ENCODE results near the gene LTBP1.

The LTBP1 gene

GRCh38 chr2:33116799-33117198 is 170.0 kb downstream of the LTBP1 start:
- H3K27ac ChIP-seq (ENCODE audit: low read depth, low read length) = no peak overlapping the region
- H3K4me3 ChIP-seq (ENCODE audit: low read length) = no peak overlapping the region
- H3K79me2 ChIP-seq (ENCODE audit: control insufficient read depth, insufficient read depth, low read length) = no peaks in the 10 kb centered on the region
- H2BK120ac ChIP-seq (ENCODE audit: low read depth, low read length) = no peak overlapping the region
- H3K18ac ChIP-seq (ENCODE audit: low read length) = no peak overlapping the region
- no peaks in the 10 kb centered on the region for H3K27me3 ChIP-seq (ENCODE audit: insufficient read depth, low read length, poor library complexity)
- no peak overlapping the region for H3K4me2 ChIP-seq (ENCODE audit: low read length)
- no peak overlapping the region for H3K56ac ChIP-seq (ENCODE audit: low read length)
- no peak overlapping the region for H4K5ac ChIP-seq (ENCODE audit: low read length)
- no peaks in the 10 kb centered on the region for H3K79me1 ChIP-seq (ENCODE audit: low read length)
- DNase-seq = peak; percentile 36
- H2BK5ac ChIP-seq (ENCODE audit: low read length) = no peak overlapping the region
- no peak overlapping the region for H2BK15ac ChIP-seq (replicated peaks; ENCODE audit: low read depth)
- no peaks in the 10 kb centered on the region for H3K4me1 ChIP-seq (ENCODE audit: control insufficient read depth, low read depth, low read length)
- no peak overlapping the region for H2AK5ac ChIP-seq (ENCODE audit: low read length)
- no peak overlapping the region for H3K23ac ChIP-seq (ENCODE audit: low read length)
- no CpG with 5 or more reads among the region's 4 CpGs for WGBS (ENCODE audit: extremely low coverage, insufficient coverage, low lambda C conversion rate)
- H3K4ac ChIP-seq (ENCODE audit: low read depth, low read length) = no peak overlapping the region
- no peaks in the 10 kb centered on the region for H3K36me3 ChIP-seq (ENCODE audit: control insufficient read depth, insufficient read depth, low read length)
- H4K8ac ChIP-seq (ENCODE audit: low read depth, low read length) = no peak overlapping the region
- no peak overlapping the region for H3K9ac ChIP-seq (ENCODE audit: low read length)

- Histone ChIP-seq H3K56ac (ENCODE audit: low read length) (no peak overlapping the region), H2BK5ac (ENCODE audit: low read length) (no peak overlapping the region), H3K79me2 (ENCODE audit: control insufficient read depth, insufficient read depth, low read length) (no peaks in the 10 kb centered on the region), H3K36me3 (ENCODE audit: control insufficient read depth, insufficient read depth, low read length) (no peaks in the 10 kb centered on the region), H3K4ac (ENCODE audit: low read depth, low read length) (no peak overlapping the region), H3K4me3 (ENCODE audit: low read length) (no peak overlapping the region), H2BK15ac (replicated peaks; ENCODE audit: low read depth) (no peak overlapping the region), H3K4me1 (ENCODE audit: control insufficient read depth, low read depth, low read length) (no peaks in the 10 kb centered on the region), H3K4me2 (ENCODE audit: low read length) (no peak overlapping the region), H3K18ac (ENCODE audit: low read length) (no peak overlapping the region), H4K5ac (ENCODE audit: low read length) (no peak overlapping the region), H2AK5ac (ENCODE audit: low read length) (no peak overlapping the region), H3K23ac (ENCODE audit: low read length) (no peak overlapping the region), H4K8ac (ENCODE audit: low read depth, low read length) (no peak overlapping the region), H3K79me1 (ENCODE audit: low read length) (no peaks in the 10 kb centered on the region), H3K9ac (ENCODE audit: low read length) (no peak overlapping the region), H3K27ac (ENCODE audit: low read depth, low read length) (no peak overlapping the region), H2BK120ac (ENCODE audit: low read depth, low read length) (no peak overlapping the region), H3K27me3 (ENCODE audit: insufficient read depth, low read length, poor library complexity) (no peaks in the 10 kb centered on the region)
- WGBS (ENCODE audit: extremely low coverage, insufficient coverage, low lambda C conversion rate) = no CpG with 5 or more reads among the region's 6 CpGs
- no peak for DNase-seq
Observed at GRCh38 chr2:33118651-33119050, 171.9 kb downstream of the LTBP1 start.

- H2BK5ac ChIP-seq (ENCODE audit: low read length) = no peak overlapping the region
- H3K27ac ChIP-seq (ENCODE audit: low read depth, low read length) = no peak overlapping the region
- no peak overlapping the region for H3K18ac ChIP-seq (ENCODE audit: low read length)
- no peaks in the 10 kb centered on the region for H3K79me1 ChIP-seq (ENCODE audit: low read length)
- H2BK120ac ChIP-seq (ENCODE audit: low read depth, low read length) = no peak overlapping the region
- H2AK5ac ChIP-seq (ENCODE audit: low read length) = no peak overlapping the region
- no peak overlapping the region for H3K56ac ChIP-seq (ENCODE audit: low read length)
- H4K8ac ChIP-seq (ENCODE audit: low read depth, low read length) = no peak overlapping the region
- no peak for DNase-seq
- H3K9ac ChIP-seq (ENCODE audit: low read length) = no peak overlapping the region
- H3K23ac ChIP-seq (ENCODE audit: low read length) = no peak overlapping the region
- H3K4me2 ChIP-seq (ENCODE audit: low read length) = no peak overlapping the region
- no peak overlapping the region for H3K4me3 ChIP-seq (ENCODE audit: low read length)
- no peaks in the 10 kb centered on the region for H3K79me2 ChIP-seq (ENCODE audit: control insufficient read depth, insufficient read depth, low read length)
- no peak overlapping the region for H3K4ac ChIP-seq (ENCODE audit: low read depth, low read length)
- H3K27me3 ChIP-seq (ENCODE audit: insufficient read depth, low read length, poor library complexity) = no peaks in the 10 kb centered on the region
- H3K36me3 ChIP-seq (ENCODE audit: control insufficient read depth, insufficient read depth, low read length) = no peaks in the 10 kb centered on the region
- H2BK15ac ChIP-seq (replicated peaks; ENCODE audit: low read depth) = no peak overlapping the region
- H3K4me1 ChIP-seq (ENCODE audit: control insufficient read depth, low read depth, low read length) = no peaks in the 10 kb centered on the region
- no peak overlapping the region for H4K5ac ChIP-seq (ENCODE audit: low read length)
- no CpG with 5 or more reads among the region's 10 CpGs for WGBS (ENCODE audit: extremely low coverage, insufficient coverage, low lambda C conversion rate)
Observed at GRCh38 chr2:33121416-33121815, 174.7 kb downstream of the LTBP1 start.

GRCh38 chr2:33121925-33122324 is 175.2 kb downstream of the LTBP1 start:
- Histone ChIP-seq H2BK5ac (ENCODE audit: low read length) (no peak overlapping the region), H3K79me2 (ENCODE audit: control insufficient read depth, insufficient read depth, low read length) (no peaks in the 10 kb centered on the region), H2BK15ac (replicated peaks; ENCODE audit: low read depth) (no peak overlapping the region), H3K27me3 (ENCODE audit: insufficient read depth, low read length, poor library complexity) (no peaks in the 10 kb centered on the region), H3K23ac (ENCODE audit: low read length) (no peak overlapping the region), H3K4ac (ENCODE audit: low read depth, low read length) (no peak overlapping the region), H2BK120ac (ENCODE audit: low read depth, low read length) (no peak overlapping the region), H2AK5ac (ENCODE audit: low read length) (no peak overlapping the region), H3K4me1 (ENCODE audit: control insufficient read depth, low read depth, low read length) (no peaks in the 10 kb centered on the region), H3K79me1 (ENCODE audit: low read length) (no peaks in the 10 kb centered on the region), H4K8ac (ENCODE audit: low read depth, low read length) (no peak overlapping the region), H3K4me3 (ENCODE audit: low read length) (no peak overlapping the region), H3K56ac (ENCODE audit: low read length) (no peak overlapping the region), H3K36me3 (ENCODE audit: control insufficient read depth, insufficient read depth, low read length) (no peaks in the 10 kb centered on the region), H3K9ac (ENCODE audit: low read length) (no peak overlapping the region), H3K4me2 (ENCODE audit: low read length) (no peak overlapping the region), H3K18ac (ENCODE audit: low read length) (no peak overlapping the region), H4K5ac (ENCODE audit: low read length) (no peak overlapping the region), H3K27ac (ENCODE audit: low read depth, low read length) (no peak overlapping the region)
- no peak for DNase-seq
- WGBS (ENCODE audit: extremely low coverage, insufficient coverage, low lambda C conversion rate) = no CpG with 5 or more reads among the region's 10 CpGs

GRCh38 chr2:33122726-33123125 is 176.0 kb downstream of the LTBP1 start:
- Histone ChIP-seq H2BK15ac (replicated peaks; ENCODE audit: low read depth) (no peak overlapping the region), H3K79me2 (ENCODE audit: control insufficient read depth, insufficient read depth, low read length) (no peaks in the 10 kb centered on the region), H3K79me1 (ENCODE audit: low read length) (no peaks in the 10 kb centered on the region), H3K4me3 (ENCODE audit: low read length) (no peak overlapping the region), H3K4me2 (ENCODE audit: low read length) (no peak overlapping the region), H3K56ac (ENCODE audit: low read length) (no peak overlapping the region), H3K27me3 (ENCODE audit: insufficient read depth, low read length, poor library complexity) (no peaks in the 10 kb centered on the region), H3K18ac (ENCODE audit: low read length) (no peak overlapping the region), H4K8ac (ENCODE audit: low read depth, low read length) (no peak overlapping the region), H3K9ac (ENCODE audit: low read length) (no peak overlapping the region), H4K5ac (ENCODE audit: low read length) (no peak overlapping the region), H3K23ac (ENCODE audit: low read length) (no peak overlapping the region), H3K4ac (ENCODE audit: low read depth, low read length) (no peak overlapping the region), H3K4me1 (ENCODE audit: control insufficient read depth, low read depth, low read length) (no peaks in the 10 kb centered on the region), H2AK5ac (ENCODE audit: low read length) (no peak overlapping the region), H2BK120ac (ENCODE audit: low read depth, low read length) (no peak overlapping the region), H3K27ac (ENCODE audit: low read depth, low read length) (no peak overlapping the region), H3K36me3 (ENCODE audit: control insufficient read depth, insufficient read depth, low read length) (no peaks in the 10 kb centered on the region), H2BK5ac (ENCODE audit: low read length) (no peak overlapping the region)
- no peak for DNase-seq
- WGBS (ENCODE audit: extremely low coverage, insufficient coverage, low lambda C conversion rate) = no CpG with 5 or more reads among the region's 3 CpGs

- no peak overlapping the region for H3K9ac ChIP-seq (ENCODE audit: low read length)
- H3K4ac ChIP-seq (ENCODE audit: low read depth, low read length) = no peak overlapping the region
- H3K4me1 ChIP-seq (ENCODE audit: control insufficient read depth, low read depth, low read length) = no peaks in the 10 kb centered on the region
- H3K4me2 ChIP-seq (ENCODE audit: low read length) = no peak overlapping the region
- no peak overlapping the region for H3K4me3 ChIP-seq (ENCODE audit: low read length)
- H2BK15ac ChIP-seq (replicated peaks; ENCODE audit: low read depth) = no peak overlapping the region
- no peak overlapping the region for H2BK120ac ChIP-seq (ENCODE audit: low read depth, low read length)
- H2AK5ac ChIP-seq (ENCODE audit: low read length) = no peak overlapping the region
- H3K27ac ChIP-seq (ENCODE audit: low read depth, low read length) = no peak overlapping the region
- H3K36me3 ChIP-seq (ENCODE audit: control insufficient read depth, insufficient read depth, low read length) = no peaks in the 10 kb centered on the region
- no peaks in the 10 kb centered on the region for H3K79me2 ChIP-seq (ENCODE audit: control insufficient read depth, insufficient read depth, low read length)
- H3K56ac ChIP-seq (ENCODE audit: low read length) = no peak overlapping the region
- H3K18ac ChIP-seq (ENCODE audit: low read length) = no peak overlapping the region
- H3K27me3 ChIP-seq (ENCODE audit: insufficient read depth, low read length, poor library complexity) = no peaks in the 10 kb centered on the region
- no peak for DNase-seq
- H2BK5ac ChIP-seq (ENCODE audit: low read length) = no peak overlapping the region
- H3K23ac ChIP-seq (ENCODE audit: low read length) = no peak overlapping the region
- no peak overlapping the region for H4K8ac ChIP-seq (ENCODE audit: low read depth, low read length)
- H3K79me1 ChIP-seq (ENCODE audit: low read length) = no peaks in the 10 kb centered on the region
- H4K5ac ChIP-seq (ENCODE audit: low read length) = no peak overlapping the region
Observed at GRCh38 chr2:33123216-33123615, 176.5 kb downstream of the LTBP1 start.

Data from mesendoderm (in vitro differentiated cells).